ENCODE measurements around the gene NOS1. TPM values are rescaled to one million over a fixed set of nuclear protein-coding genes. Genes with fewer than 3 reads are reported as not detected.

Gene NOS1
- total and polyA plus RNA-seq, 2 donors (not counting 3 experiments of a cell fraction or from before 2014, with no cell fraction given): not detected

GRCh38 chr12:117293510-117293909, 67.9 kb downstream of the NOS1 start:
- no peaks in the 10 kb centered on the region for H3K4me1 ChIP-seq (ENCODE audit: control insufficient read depth, extremely low read depth, insufficient read depth, low read length)
- no peak overlapping the region for H3K4me3 ChIP-seq (replicated peaks in 1 of 3; ENCODE audit: insufficient read depth in 1 of 3, low read depth in 1 of 3, low read length in 3 of 3)
- no peak for DNase-seq (ENCODE audit: low read depth, low spot score)
- dilution Hi-C loops (cut with MboI; ENCODE audit: extremely low pct_ligation_motif_present, low sequenced_read_pairs): no loop called here
- no peaks in the 10 kb centered on the region for H3K9me3 ChIP-seq (replicated peaks; ENCODE audit: control insufficient read depth, insufficient read depth, low read length)
- no peak for FAIRE-seq
- H3K27me3 ChIP-seq (ENCODE audit: control insufficient read depth in 2 of 2, insufficient read depth in 2 of 2, low read length in 2 of 2): no peaks in the 10 kb centered on the region
- CTCF ChIA-PET: no interaction called here
- H3K27ac ChIP-seq (ENCODE audit: insufficient read depth, low read depth, low read length): no peak overlapping the region
- H3K9me1 ChIP-seq (replicated peaks; ENCODE audit: control insufficient read depth, extremely low read depth, insufficient read depth, low read length): no peaks in the 10 kb centered on the region
- H3K79me2 ChIP-seq (ENCODE audit: control insufficient read depth, insufficient read depth, low read length): no peaks in the 10 kb centered on the region
- TF ChIP-seq GATA2 (IDR thresholded peaks at IDR 0.05; ENCODE audit: insufficient read depth, insufficient read length, low read depth, low read length) (no peak), JUN (IDR thresholded peaks at IDR 0.05; ENCODE audit: borderline replicate concordance, insufficient read depth, insufficient read length, low read depth) (no peak), POLR2A (IDR thresholded peaks at IDR 0.05; ENCODE audit: low read depth, low read length) (no peak), MYC (IDR thresholded peaks at IDR 0.05; ENCODE audit: low read depth, low read length) (no peak), POLR2AphosphoS5 (IDR thresholded peaks at IDR 0.05; ENCODE audit: insufficient read depth, low read depth, low read length) (no peak), EZH2 (IDR thresholded peaks at IDR 0.05; ENCODE audit: borderline replicate concordance, low read depth, low read length, severe bottlenecking) (no peak), FOS (IDR thresholded peaks at IDR 0.05; ENCODE audit: borderline replicate concordance, insufficient read depth, low read length) (no peak), MAX (IDR thresholded peaks at IDR 0.05; ENCODE audit: insufficient read depth, insufficient read length) (no peak), CTCF (IDR thresholded peaks at IDR 0.05; ENCODE audit: extremely low read depth in 1 of 2, insufficient read depth in 1 of 2, low read depth in 1 of 2, low read length in 2 of 2) (no peak)
- H2AFZ ChIP-seq (ENCODE audit: low read depth, low read length): no peak overlapping the region
- no peaks in the 10 kb centered on the region for H3K36me3 ChIP-seq (ENCODE audit: control insufficient read depth in 2 of 2, extremely low read depth in 1 of 2, insufficient read depth in 2 of 2, low read length in 2 of 2)
- no TSS peak for BruUV-seq (replicated peaks)
- no peak overlapping the region for H3K9ac ChIP-seq (replicated peaks; ENCODE audit: extremely low read depth, insufficient read depth, low read length)
- intact Hi-C loops (cut with micrococcal nuclease): no loop called here
- no peak overlapping the region for H3K4me2 ChIP-seq (ENCODE audit: insufficient read depth, low read length)
- POLR2A ChIA-PET: no interaction called here
- H4K20me1 ChIP-seq (replicated peaks; ENCODE audit: control insufficient read depth, extremely low read depth, insufficient read depth, low read length): no peaks in the 10 kb centered on the region

Data from endothelial cell of umbilical vein (primary cell).